Caco-2 (cell line): ENCODE data around the gene CDK14. TPM values are rescaled to one million over a fixed set of nuclear protein-coding genes. Genes with fewer than 3 reads are reported as not detected.

Source experiments
- BruUV-seq: library from RNA; stranded (reverse); fragments of 400-500 nt; replicated peaks from 2 replicates; lab custom pipeline; 2021; lab: Mats Ljungman, UMichigan
- CTCF ChIA-PET: fragments of 300-600 bp; sonication (Branson Sonifier 250); formaldehyde crosslinking; loops from one replicate; lab custom pipeline; 2022; ENCODE audit warnings: antibody characterized with exemption; lab: Charles Lee
- POLR2A ChIA-PET: fragments of 300-600 bp; sonication (Branson Sonifier 250); formaldehyde crosslinking; loops from one replicate; lab custom pipeline; 2022; ENCODE audit warnings: antibody characterized with exemption; lab: Charles Lee
- DNase-seq, 2 experiments: peaks; one replicate each; pipeline versions ENCODE4 v3.0.0 to v3.0.0-alpha.2; 2020 to 2022
- H3K27me3 ChIP-seq: replicated peaks from 2 replicates; pipeline ENCODE4 v1.6.0; 2011; ENCODE audit warnings: low read length; ENCODE audit not compliant: control insufficient read depth, insufficient read depth
- H3K36me3 ChIP-seq: 2 replicates; pipeline ENCODE4 v1.5.1; 2011; ENCODE audit warnings: low read length; ENCODE audit not compliant: control insufficient read depth, insufficient read depth
- H3K4me1 ChIP-seq: fragments of 250-450 bp; sonication (Bioruptor Pico); 2 replicates; pipeline ENCODE4 v1.5.1; 2020; ENCODE audit warnings: mild to moderate bottlenecking
- H3K4me3 ChIP-seq: 2 replicates; pipeline ENCODE4 v1.5.1; 2011; ENCODE audit warnings: low read depth, mild to moderate bottlenecking, control low read depth, low read length
- H3K9me3 ChIP-seq: fragments of 250-450 bp; sonication (Bioruptor Pico); 2 replicates; pipeline ENCODE4 v1.5.1; 2020; ENCODE audit warnings: mild to moderate bottlenecking, moderate library complexity
- H3K27ac Mint-ChIP-seq: one replicate; pipeline ENCODE4 v1.8.0; 2022; ENCODE audit warnings: mixed read lengths; ENCODE audit not compliant: unreplicated experiment
- H3K27me3 Mint-ChIP-seq: one replicate; pipeline ENCODE4 v1.8.0; 2022; ENCODE audit warnings: mixed read lengths; ENCODE audit not compliant: insufficient read depth, unreplicated experiment
- H3K36me3 Mint-ChIP-seq: one replicate; pipeline ENCODE4 v1.8.0; 2022; ENCODE audit warnings: mild to moderate bottlenecking, mixed read lengths; ENCODE audit not compliant: insufficient read depth, unreplicated experiment
- H3K4me1 Mint-ChIP-seq: one replicate; pipeline ENCODE4 v1.8.0; 2022; ENCODE audit warnings: low read depth, mixed read lengths; ENCODE audit not compliant: unreplicated experiment
- H3K4me3 Mint-ChIP-seq: one replicate; pipeline ENCODE4 v1.8.0; 2022; ENCODE audit warnings: mild to moderate bottlenecking, moderate library complexity, mixed read lengths; ENCODE audit not compliant: unreplicated experiment
- H3K9me3 Mint-ChIP-seq: one replicate; pipeline ENCODE4 v1.8.0; 2022; ENCODE audit warnings: mixed read lengths; ENCODE audit not compliant: unreplicated experiment
- CTCF ChIP-seq, 2 experiments: fragments of 200-600 bp in 1 of 2; IDR thresholded peaks; 1 replicate in 1 of 2; 2 replicates in 1 of 2; pipeline versions ENCODE4 v1.5.1 to v1.8.0; 2011 to 2022; ENCODE audit warnings: antibody characterized with exemption in 1 of 2, control low read depth in 1 of 2, inconsistent platforms in 1 of 2, low read depth in 1 of 2, low read length in 1 of 2, mild to moderate bottlenecking in 1 of 2, moderate library complexity in 1 of 2; ENCODE audit not compliant: insufficient read depth in 1 of 2, severe bottlenecking in 1 of 2, unreplicated experiment in 1 of 2
- intact Hi-C: fragments of 100-400 bp; cut with micrococcal nuclease; formaldehyde crosslinking; loops from one replicate; pipeline ENCODE4 v1.10.0; 2022; ENCODE audit not compliant: unreplicated experiment
- total RNA-seq: library from RNA; stranded (reverse); gene quantifications from 2 replicates; pipeline ENCODE4 v1.2.3, GENCODE V29; 2022

Gene CDK14
- total RNA-seq, 1 experiment from 2014 or later, result 18.2 TPM

GRCh38 chr7:91137153-91137787, 541.1 kb downstream of the CDK14 start:
- intact Hi-C loops, result no loop called here
- Mint-ChIP-seq H3K4me3 (no peak overlapping the region), H3K27ac (no peak overlapping the region), H3K36me3 (no peaks in the 10 kb centered on the region), H3K9me3 (no peaks in the 10 kb centered on the region), H3K4me1 (no peaks in the 10 kb centered on the region), H3K27me3 (no peaks in the 10 kb centered on the region)
- Histone ChIP-seq H3K4me3 (no peak overlapping the region), H3K27me3 (no peaks in the 10 kb centered on the region), H3K9me3 (no peaks in the 10 kb centered on the region), H3K4me1 (no peaks in the 10 kb centered on the region), H3K36me3 (no peaks in the 10 kb centered on the region)
- CTCF ChIA-PET, result no interaction called here
- POLR2A ChIA-PET, result no interaction called here
- BruUV-seq, result no TSS peak
- no peak for TF ChIP-seq CTCF (IDR thresholded peaks at IDR 0.05; ENCODE audit: insufficient read depth in 1 of 2, low read depth in 1 of 2, low read length in 1 of 2, severe bottlenecking in 1 of 2, unreplicated experiment in 1 of 2)
- DNase-seq, result no peak

- H3K4me3 Mint-ChIP-seq, result no peak overlapping the region
- DNase-seq, result no peak
- no peak overlapping the region for H3K27ac Mint-ChIP-seq
- no peaks in the 10 kb centered on the region for H3K36me3 Mint-ChIP-seq
- no peak for TF ChIP-seq CTCF (IDR thresholded peaks at IDR 0.05; ENCODE audit: insufficient read depth in 1 of 2, low read depth in 1 of 2, low read length in 1 of 2, severe bottlenecking in 1 of 2, unreplicated experiment in 1 of 2)
- ChIA-PET CTCF (no interaction called here), POLR2A (no interaction called here)
- Histone ChIP-seq H3K9me3 (no peaks in the 10 kb centered on the region), H3K4me1 (no peaks in the 10 kb centered on the region), H3K4me3 (no peak overlapping the region), H3K36me3 (no peaks in the 10 kb centered on the region), H3K27me3 (no peaks in the 10 kb centered on the region)
- H3K27me3 Mint-ChIP-seq, result no peaks in the 10 kb centered on the region
- no TSS peak for BruUV-seq
- no peaks in the 10 kb centered on the region for H3K4me1 Mint-ChIP-seq
- no peaks in the 10 kb centered on the region for H3K9me3 Mint-ChIP-seq
- intact Hi-C loops, result no loop called here
These were observed 541.8 kb downstream of the CDK14 start for GRCh38 chr7:91137788-91138368.

- TF ChIP-seq CTCF (IDR thresholded peaks at IDR 0.05; ENCODE audit: insufficient read depth in 1 of 2, low read depth in 1 of 2, low read length in 1 of 2, severe bottlenecking in 1 of 2, unreplicated experiment in 1 of 2), result no peak
- CTCF ChIA-PET, result no interaction called here
- no peak overlapping the region for H3K4me3 Mint-ChIP-seq
These were observed 544.2 kb downstream of the CDK14 start for GRCh38 chr7:91140286-91140685.

More at GRCh38 chr7:91140286-91140685, 544.2 kb downstream of the CDK14 start:
- H3K36me3 ChIP-seq, result no peaks in the 10 kb centered on the region
- no peaks in the 10 kb centered on the region for H3K9me3 ChIP-seq
- H3K4me1 Mint-ChIP-seq, result no peaks in the 10 kb centered on the region
- intact Hi-C loops, result no loop called here
- no peaks in the 10 kb centered on the region for H3K4me1 ChIP-seq
- no peaks in the 10 kb centered on the region for H3K36me3 Mint-ChIP-seq
- no peak overlapping the region for H3K4me3 ChIP-seq
- H3K27ac Mint-ChIP-seq, result no peak overlapping the region
- DNase-seq, result no peak
- no peaks in the 10 kb centered on the region for H3K9me3 Mint-ChIP-seq
- no TSS peak for BruUV-seq
- POLR2A ChIA-PET, result no interaction called here
- H3K27me3 ChIP-seq, result no peaks in the 10 kb centered on the region
- peaks cover 3% of the 10 kb centered on the region for H3K27me3 Mint-ChIP-seq
